Measurements from ENCODE around the gene DUSP8. TPM values are rescaled to one million over a fixed set of nuclear protein-coding genes. Genes with fewer than 3 reads are reported as not detected.
"Not testable (repeated sequence)": the region's sequence is repeated elsewhere in the genome, so short reads cannot be mapped to it uniquely, and the experiment has no call there.

The DUSP8 gene
- total RNA-seq, 1 donor from 2014 or later, result 14.8 TPM

DNA sequence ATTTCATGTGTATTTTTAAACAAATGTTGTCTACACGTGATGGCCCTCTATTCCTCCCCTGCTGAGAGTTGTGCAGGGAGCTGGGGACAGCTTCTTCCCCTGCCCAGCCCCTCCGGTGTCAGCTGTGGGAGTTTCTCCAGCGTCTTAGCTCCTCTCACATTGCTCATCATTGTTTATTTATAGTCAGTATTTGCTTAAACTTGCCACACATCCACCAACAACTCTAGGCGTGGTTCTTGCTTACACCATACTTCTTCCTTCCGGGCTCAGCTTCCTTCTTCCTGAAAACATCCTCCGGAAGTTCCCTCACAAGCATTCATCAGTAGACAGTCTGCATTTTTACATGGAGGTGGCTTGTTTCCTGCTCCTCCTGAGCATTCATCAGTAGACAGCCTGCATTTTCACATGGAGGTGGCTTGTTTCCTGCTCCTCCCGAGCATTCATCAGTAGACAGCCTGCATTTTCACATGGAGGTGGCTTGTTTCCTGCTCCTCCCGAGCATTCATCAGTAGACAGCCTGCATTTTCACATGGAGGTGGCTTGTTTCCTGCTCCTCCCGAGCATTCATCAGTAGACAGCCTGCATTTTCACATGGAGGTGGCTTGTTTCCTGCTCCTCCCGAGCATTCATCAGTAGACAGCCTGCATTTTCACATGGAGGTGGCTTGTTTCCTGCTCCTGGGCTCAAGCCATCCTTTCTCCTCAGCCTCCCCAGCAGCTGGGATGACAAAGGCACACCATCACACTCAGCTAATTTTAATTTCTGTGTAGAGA is 17.3 kb upstream of the DUSP8 start:
- DNase-seq (ENCODE audit: low spot score), result not testable (repeated sequence)

DNA sequence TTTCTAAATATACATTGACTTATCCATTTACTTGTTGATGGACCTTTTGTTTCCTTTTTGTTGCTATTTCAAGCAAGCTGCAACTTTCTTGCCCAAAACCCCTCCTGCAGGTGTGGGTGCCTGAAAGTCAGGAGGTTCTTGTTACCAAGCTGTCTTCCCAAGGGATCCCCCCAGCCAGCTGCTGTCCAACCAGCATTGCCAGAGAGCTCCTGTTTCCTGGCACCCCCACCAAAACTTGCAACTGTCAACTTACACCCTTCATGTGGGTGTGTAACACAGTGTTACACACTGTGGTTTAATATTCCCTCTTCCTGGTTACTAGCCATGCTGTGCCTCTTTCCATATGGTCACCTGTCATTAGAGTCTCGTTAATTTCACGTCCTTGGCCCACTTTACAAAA is 14.6 kb upstream of the DUSP8 start:
- no peak for DNase-seq (ENCODE audit: low spot score)

DNA sequence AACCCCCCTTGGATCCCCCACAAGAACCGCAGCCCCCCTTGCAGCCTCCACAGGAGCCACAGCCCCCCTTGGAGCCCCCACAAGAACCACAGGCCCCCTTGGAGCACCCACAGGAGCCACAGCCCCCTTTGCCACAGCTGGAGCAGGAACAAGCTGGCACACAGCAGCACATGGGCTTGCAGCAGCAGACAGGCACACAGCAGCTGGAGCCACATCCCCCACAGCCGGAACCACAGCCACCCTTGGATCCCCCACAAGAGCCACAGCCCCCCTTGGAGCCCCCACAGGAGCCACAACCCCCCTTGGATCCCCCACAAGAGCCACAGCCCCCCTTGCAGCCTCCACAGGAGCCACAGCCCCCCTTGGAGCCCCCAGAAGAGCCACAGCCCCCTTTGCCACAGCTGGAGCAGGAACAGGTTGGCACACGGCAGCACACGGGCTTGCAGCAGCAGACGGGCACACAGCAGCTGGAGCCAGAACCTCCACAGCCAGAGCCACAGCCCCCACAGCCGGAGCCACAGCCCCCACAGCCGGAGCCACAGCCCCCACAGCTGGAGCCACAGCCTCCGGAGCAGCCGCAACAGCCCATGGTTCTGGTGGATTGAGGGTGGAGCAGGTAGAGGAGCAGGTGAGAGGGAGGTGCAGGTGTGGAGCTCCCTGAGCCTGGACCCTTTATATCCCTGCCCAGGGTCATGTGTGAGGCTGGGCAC is 12.7 kb upstream of the DUSP8 start, which contains the start of gene KRTAP5-1:
TSS of gene KRTAP5-1 (minus strand) at position 623 of the 710 bp plus-strand sequence. CDS start at position 589, 34 bp downstream.
- DNase-seq (ENCODE audit: low spot score), result not testable (repeated sequence)

DNA sequence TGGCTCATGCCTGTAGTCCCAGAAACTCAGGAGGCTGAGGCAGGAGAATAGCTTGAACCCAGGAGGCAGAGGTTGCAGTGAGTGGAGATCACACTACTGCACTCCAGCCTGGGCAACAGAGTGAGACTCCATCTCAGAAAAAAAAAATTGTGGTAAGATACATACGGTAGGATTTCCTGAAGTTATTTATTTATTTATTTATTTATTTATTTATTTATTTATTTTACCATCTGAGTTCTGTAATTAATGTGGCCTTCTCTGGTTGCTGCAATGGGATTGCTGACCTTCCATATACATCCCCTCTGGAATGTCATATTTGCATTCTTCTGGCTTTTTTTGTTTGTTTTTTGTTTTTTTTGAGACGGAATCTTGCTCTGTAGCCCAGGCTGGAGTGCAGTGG is 10.8 kb upstream of the DUSP8 start:
- not testable (repeated sequence) for DNase-seq (ENCODE audit: low spot score)

DNA sequence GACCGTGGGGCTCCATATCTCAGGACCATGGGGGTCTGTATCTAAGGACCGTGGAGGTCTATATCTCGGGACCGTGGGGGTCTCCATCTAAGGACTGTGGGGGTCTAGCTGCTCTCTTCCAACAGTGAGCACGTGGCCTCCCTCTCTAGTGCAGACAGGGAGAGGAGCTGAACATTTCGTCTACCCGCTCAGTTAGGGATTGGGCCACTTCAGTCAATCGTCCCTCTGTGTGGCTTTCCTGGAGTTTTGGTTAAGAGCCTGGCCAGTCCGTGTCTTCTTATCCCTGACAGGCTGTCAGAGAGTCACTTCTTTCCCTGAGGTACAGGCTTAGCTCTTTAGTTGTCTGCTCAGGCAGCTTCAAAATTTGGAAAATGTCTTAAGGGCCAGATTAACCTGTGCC is 9.9 kb upstream of the DUSP8 start:
- no peak for DNase-seq (ENCODE audit: low spot score)

GRCh38 chr11:1576825-1577224 is 4.8 kb upstream of the DUSP8 start:
- no peak for DNase-seq (ENCODE audit: low spot score)

GRCh38 chr11:1575756-1576155 is 3.7 kb upstream of the DUSP8 start:
- not testable (repeated sequence) for DNase-seq (ENCODE audit: low spot score)

DNA sequence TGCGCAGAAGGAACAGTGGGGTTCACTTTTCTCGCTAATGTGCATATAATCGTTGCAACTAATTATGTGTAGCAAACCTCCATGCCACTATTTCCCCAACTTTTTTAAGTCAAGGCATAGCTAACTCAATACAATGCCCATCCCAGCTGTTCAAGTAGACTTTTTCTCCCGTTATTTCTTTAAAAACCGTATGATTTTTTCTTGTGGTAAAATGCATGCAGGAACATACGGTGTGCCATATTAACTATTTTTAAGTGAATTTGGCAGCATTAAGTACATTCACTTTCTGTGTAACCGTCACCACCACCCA is 2.8 kb upstream of the DUSP8 start:
- no peak for DNase-seq (ENCODE audit: low spot score)

DNA sequence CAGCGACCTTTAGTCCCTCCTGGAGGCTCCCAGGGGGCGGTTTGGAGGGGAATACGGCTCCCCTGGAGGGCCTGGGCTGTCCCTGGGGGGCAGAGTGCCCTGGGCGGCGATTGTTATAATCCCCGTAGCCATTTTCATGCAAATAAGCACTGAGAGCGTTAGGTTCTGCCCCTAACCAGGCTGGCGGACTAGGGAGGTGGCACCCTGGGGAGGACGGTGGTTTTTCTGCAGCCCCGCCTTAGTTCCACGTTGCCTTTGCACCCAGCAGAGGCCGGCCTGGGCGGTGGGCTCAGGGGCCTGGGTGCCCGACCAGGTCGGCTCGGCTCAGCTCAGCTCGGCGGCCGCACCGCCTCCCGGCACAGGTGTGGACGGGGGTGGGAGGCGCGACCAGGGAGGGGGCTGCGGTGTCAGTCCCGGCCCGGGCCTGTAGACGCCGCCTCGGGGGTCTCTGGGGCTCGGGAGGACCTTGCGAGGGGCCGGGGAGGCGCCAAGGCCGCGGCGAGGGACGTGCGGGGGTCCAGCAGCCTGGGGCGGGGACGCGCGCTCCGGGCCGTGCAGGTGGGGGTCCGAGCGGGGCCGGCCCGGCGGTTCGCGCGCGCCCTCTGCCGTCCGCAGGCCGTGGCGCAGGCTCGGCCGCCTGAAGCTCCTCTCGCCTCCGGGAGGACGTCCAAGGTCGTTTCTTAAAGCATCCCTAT is 2.3 kb upstream of the DUSP8 start:
- no peak for DNase-seq (ENCODE audit: low spot score)

GRCh38 chr11:1573903-1574237 is 1.8 kb upstream of the DUSP8 start:
- no peak for DNase-seq (ENCODE audit: low spot score)

DNA sequence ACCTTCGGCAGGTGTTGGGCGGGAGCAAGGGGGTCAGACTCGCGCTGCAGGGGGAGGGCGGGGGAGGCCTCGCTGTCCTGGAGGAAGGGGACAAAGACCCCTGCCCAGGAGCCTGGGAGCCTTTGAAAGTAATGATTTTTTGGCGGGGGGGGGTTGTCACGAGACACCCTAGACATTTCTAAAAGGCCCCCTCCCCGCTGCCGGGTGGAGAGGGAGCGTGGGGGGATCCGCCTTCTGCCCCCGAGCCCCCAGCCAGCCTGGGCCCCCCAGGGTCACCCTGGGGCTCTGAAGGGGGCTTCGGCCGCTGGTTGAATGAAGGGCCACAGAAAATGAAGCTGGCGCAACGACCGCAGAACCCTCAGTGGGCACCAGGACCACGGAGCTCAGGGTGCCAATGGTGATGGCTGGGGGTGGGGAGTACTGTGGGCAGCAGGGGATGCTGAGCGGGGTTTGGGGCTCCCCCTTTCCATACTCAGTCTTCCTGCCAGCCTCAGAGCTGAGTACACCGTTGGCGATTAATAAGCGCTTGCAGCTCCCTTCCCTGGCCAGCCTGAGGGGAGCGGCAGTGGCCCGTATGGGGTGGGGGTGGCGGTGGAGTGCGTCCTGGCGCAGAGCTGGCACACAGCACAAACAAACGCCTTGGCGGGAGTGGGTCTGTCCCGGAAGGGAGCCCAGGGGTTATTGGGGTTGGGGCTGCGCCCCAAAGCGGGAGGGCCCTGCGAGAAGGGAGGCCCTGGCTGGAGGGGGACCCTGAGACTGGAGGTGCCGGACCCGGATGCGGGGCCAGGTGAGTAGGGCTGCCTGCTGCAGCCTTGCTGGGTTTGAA is 1.2 kb upstream of the DUSP8 start:
- no peak for DNase-seq (ENCODE audit: low spot score)

- no peak for DNase-seq (ENCODE audit: low spot score)
These were observed 293 bp downstream of the DUSP8 start for GRCh38 chr11:1571760-1572196.

DNA sequence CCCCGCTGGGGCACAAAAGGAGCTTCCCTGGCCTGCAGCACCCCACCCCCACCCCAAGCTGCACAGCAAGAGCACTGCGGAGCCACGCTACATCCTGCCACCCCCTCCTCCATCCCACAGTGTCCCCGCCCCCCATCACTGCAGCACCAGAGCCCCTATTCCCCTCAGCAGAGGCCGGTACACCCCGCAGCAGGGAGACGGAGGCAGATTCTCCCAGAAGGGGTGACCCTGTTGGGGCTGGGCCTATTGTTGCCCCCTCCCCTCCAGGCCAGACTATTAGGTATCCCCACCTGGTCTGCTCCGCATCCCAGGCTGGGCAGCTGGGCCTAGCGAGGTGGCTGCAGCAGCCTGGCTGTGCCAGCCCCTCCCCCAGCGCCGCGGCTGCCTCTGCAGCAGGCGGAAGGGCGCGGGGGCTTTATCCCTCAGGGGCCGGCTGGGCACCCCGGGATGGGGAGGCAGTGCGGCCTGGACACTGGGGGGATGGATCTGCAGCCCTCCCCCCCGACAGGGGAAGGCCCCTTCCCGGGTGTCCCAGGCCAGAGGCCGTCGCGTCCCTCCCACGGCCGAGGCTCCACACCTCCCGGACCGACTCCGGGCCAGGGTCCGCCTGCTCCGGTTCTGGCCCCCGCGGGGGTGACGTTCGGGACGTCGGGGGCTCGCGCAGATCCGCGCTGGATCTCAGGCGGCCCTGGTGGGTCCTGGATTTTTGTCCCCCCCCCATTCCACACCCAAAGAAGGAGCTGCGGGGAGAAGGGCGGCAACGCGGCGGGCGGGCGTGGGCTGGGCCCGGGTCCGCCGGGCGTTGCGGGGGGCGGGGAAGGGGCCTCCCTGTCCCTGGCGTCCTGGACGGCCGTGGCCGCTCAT is 943 bp downstream of the DUSP8 start:
- no peak for DNase-seq (ENCODE audit: low spot score)

DNA sequence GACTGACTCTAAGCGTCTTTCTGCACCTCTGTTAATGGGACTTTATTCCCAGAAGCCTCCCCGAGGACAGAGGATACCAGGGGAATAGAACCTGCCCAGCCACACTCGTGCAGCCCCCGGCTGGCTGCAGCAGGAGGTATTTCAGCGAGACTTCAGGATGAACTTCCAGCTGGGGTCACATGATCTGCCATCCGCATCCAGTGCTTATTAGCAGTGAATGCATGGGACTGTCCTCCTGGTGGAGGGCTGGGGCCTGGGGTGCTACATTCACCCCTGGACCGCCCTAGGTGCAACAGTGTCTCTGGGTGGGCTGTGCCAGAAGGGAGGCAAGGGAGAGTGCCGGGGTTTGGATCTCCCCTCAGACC is 1.6 kb downstream of the DUSP8 start:
- no peak for DNase-seq (ENCODE audit: low spot score)

GRCh38 chr11:1570001-1570453 is 2.0 kb downstream of the DUSP8 start:
- no peak for DNase-seq (ENCODE audit: low spot score)

DNA sequence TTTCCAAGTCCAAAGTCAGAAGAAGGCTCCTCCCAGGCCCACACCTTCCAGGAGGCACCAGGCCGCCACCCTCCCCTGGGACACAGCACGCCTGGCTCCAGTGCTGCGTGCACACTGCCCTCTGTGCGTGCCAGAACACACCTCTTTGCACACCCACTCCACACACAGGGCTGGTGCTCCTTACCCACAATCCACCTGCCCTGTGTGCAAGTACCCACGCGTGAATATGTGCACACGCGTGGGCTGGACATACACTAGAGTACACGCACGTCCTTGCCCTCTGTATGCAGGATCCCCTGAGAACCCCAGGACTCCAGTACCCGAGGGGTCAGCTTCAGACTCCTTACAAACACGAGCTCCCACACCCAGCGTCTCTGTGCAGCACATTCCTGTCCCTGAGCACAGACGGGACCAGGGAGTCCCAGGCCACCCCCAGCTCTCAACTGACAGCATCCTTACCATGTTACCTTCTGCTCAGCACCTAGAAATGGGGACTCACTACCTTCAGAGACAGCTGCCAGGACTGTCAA is 2.8 kb downstream of the DUSP8 start:
- no peak for DNase-seq (ENCODE audit: low spot score)

- DNase-seq (ENCODE audit: low spot score), result no peak
These were observed 3.6 kb downstream of the DUSP8 start for GRCh38 chr11:1568441-1568911.

GRCh38 chr11:1567721-1568100 is 4.4 kb downstream of the DUSP8 start:
- no peak for DNase-seq (ENCODE audit: low spot score)

DNA sequence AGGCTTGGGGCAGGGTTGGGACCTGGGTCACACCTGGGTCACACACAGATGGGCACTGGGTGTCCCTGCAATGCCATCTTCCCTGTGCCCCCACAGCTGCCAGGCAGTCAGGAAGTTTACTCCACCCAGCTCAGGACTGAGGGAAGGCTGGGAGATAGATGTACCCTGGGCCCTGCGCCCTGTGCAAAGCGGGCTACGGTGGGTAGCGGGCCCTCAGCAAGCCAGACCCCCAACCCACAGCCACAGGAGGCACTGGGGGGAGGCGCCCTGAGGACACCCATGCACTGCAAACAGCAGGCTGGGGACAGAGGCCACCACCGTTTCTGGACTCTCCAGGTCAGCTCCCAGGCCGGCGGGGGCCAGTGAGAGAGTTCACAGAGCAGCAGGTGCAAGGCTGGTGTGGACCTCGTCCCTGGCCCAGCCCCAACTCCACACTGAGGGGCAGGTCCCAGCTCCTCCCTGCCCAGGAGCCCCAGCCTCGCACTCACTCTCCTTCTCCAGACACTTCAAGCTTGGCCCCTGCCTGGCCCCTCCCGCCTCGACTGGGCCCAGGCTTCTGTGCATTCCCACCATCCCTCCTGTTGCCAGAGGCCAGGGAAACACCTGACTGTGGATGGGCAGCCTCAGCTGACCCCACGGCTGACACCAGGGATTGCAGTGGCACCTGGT is 4.9 kb downstream of the DUSP8 start:
- no peak for DNase-seq (ENCODE audit: low spot score)
